K562 (cell line): ENCODE measurements around the gene GALNT5. TPM values are rescaled to one million over a fixed set of nuclear protein-coding genes. Genes with fewer than 3 reads are reported as not detected.

ENCODE experiments used
- ATAC-seq: fragments of 200-7000 bp; cut with Tn5 transposase; 3 replicates; pipeline ENCODE4 v1.9.1; 2020; ENCODE audit warnings: moderate library complexity
- BruUV-seq: library from RNA; stranded (reverse); fragments of 400-500 nt; replicated peaks from 2 replicates; lab custom pipeline; 2021; lab: Mats Ljungman, UMichigan
- CTCF ChIA-PET: fragments of 300-600 bp; formaldehyde crosslinking; extraction: SDS; loops from one replicate; lab custom pipeline; 2021; ENCODE audit warnings: low intra/inter-chr PET ratio; lab: Yijun Ruan, JAX
- POLR2A ChIA-PET: fragments of 300-600, 350-650 bp; sonication (Branson Sonifier 250); formaldehyde crosslinking; extraction: SDS; loops from one replicate; lab custom pipeline; 2021; ENCODE audit warnings: antibody characterized with exemption, inconsistent platforms; lab: Yijun Ruan, JAX
- DNase-seq, 4 experiments: peaks; one replicate each; pipeline versions ENCODE4 v3.0.0 to v3.0.0-alpha.2; 2011 to 2018; ENCODE audit warnings: low spot score in 3 of 4, mixed read lengths in 3 of 4; ENCODE audit errors: extremely low read depth in 1 of 4
- FAIRE-seq: peaks from 2 replicates; lab custom pipeline; 2011; peaks lifted over from hg19 to GRCh38; lab: Jason Lieb, UNC
- H2AFZ ChIP-seq: 2 replicates; pipeline ENCODE4 v1.6.0; 2011; ENCODE audit warnings: low read depth, low read length, control low read depth, inconsistent platforms
- H3K27ac ChIP-seq: fragments of 200-600 bp; 3 replicates; pipeline ENCODE4 v1.8.0; 2011; ENCODE audit warnings: low read depth, mild to moderate bottlenecking, control low read depth, inconsistent platforms, low read length, moderate library complexity, mixed read lengths; ENCODE audit errors: extremely low read depth
- H3K27me3 ChIP-seq, 2 experiments: fragments of 300-600 bp in 1 of 2; 2 replicates in 1 of 2; 3 replicates in 1 of 2; pipeline versions ENCODE4 v1.6.0 to v1.8.0; 2011; ENCODE audit warnings: inconsistent platforms in 2 of 2, low read length in 2 of 2, mild to moderate bottlenecking in 1 of 2, mixed read lengths in 1 of 2, moderate library complexity in 1 of 2; ENCODE audit not compliant: control insufficient read depth in 2 of 2, insufficient read depth in 2 of 2
- H3K36me3 ChIP-seq: fragments of 300-600 bp; 3 replicates; pipeline ENCODE4 v1.8.0; 2011; ENCODE audit warnings: mild to moderate bottlenecking, low read length, inconsistent platforms; ENCODE audit not compliant: control insufficient read depth, insufficient read depth
- H3K4me1 ChIP-seq, 2 experiments: fragments of 200-600 bp in 1 of 2; replicated peaks in 1 of 2; 2 replicates in 1 of 2; 3 replicates in 1 of 2; pipeline versions ENCODE4 v1.5.1 to v1.8.0; 2011; ENCODE audit warnings: inconsistent platforms in 2 of 2, low read length in 2 of 2, mild to moderate bottlenecking in 1 of 2, mixed read lengths in 1 of 2, moderate library complexity in 1 of 2; ENCODE audit not compliant: control insufficient read depth in 2 of 2, insufficient read depth in 2 of 2
- H3K4me2 ChIP-seq: 2 replicates; pipeline ENCODE4 v1.6.1; 2011; ENCODE audit warnings: low read length, control low read depth, inconsistent platforms, mixed read lengths; ENCODE audit not compliant: insufficient read depth
- H3K4me3 ChIP-seq: fragments of 200-600 bp; sonication (generic), shearing (Covaris generic); 2 replicates; pipeline ENCODE4 v1.5.1; 2016; ENCODE audit warnings: control low read depth, inconsistent platforms
- H3K79me2 ChIP-seq: fragments of 200-600 bp; 3 replicates; pipeline ENCODE4 v1.8.0; 2011; ENCODE audit warnings: low read length, inconsistent platforms; ENCODE audit not compliant: control insufficient read depth, insufficient read depth
- H3K9ac ChIP-seq, 2 experiments: 2 replicates each; pipeline versions ENCODE4 v1.6.0 to v1.6.1; 2011; ENCODE audit warnings: low read depth in 2 of 2, low read length in 2 of 2, control low read depth in 1 of 2, inconsistent platforms in 1 of 2, mild to moderate bottlenecking in 1 of 2, mixed read lengths in 1 of 2; ENCODE audit not compliant: insufficient read depth in 1 of 2
- H3K9me1 ChIP-seq: one replicate; pipeline ENCODE4 v1.6.0; 2011; ENCODE audit warnings: inconsistent platforms, mild to moderate bottlenecking, low read length, moderate library complexity; ENCODE audit not compliant: control insufficient read depth, insufficient read depth
- H3K9me3 ChIP-seq: replicated peaks from 2 replicates; pipeline ENCODE4 v1.5.1; 2011; ENCODE audit warnings: low read depth, low read length, inconsistent platforms; ENCODE audit not compliant: control insufficient read depth, insufficient read depth
- H4K20me1 ChIP-seq: replicated peaks from 2 replicates; pipeline ENCODE4 v1.6.1; 2011; ENCODE audit warnings: low read length, inconsistent platforms, mixed read lengths; ENCODE audit not compliant: control insufficient read depth, insufficient read depth
- ARNT ChIP-seq, 2 experiments: fragments of 450-650 bp; IDR thresholded peaks; 2 replicates each; pipeline ENCODE4 v1.6.1; 2016; ENCODE audit warnings: mild to moderate bottlenecking in 1 of 2
- BCL6 ChIP-seq: fragments of 250-450 bp; sonication (Bioruptor Pico); IDR thresholded peaks from 2 replicates; pipeline ENCODE4 v1.4.0; 2020
- CHD1 ChIP-seq: fragments of 200-600 bp; sonication (generic); IDR thresholded peaks from one replicate; pipeline ENCODE4 v1.6.1; 2012; ENCODE audit warnings: mild to moderate bottlenecking, moderate library complexity, low read length, inconsistent platforms
- DPF2 ChIP-seq: fragments of 450-650 bp; IDR thresholded peaks from 2 replicates; pipeline ENCODE4 v1.6.1; 2016
- HDAC1 ChIP-seq, 2 experiments: fragments of 450-650 bp; IDR thresholded peaks; 2 replicates each; pipeline ENCODE4 v1.6.1; 2016 to 2017; ENCODE audit warnings: inconsistent platforms in 1 of 2, mild to moderate bottlenecking in 1 of 2, moderate library complexity in 1 of 2
- HMG20B ChIP-seq: fragments of 250-450 bp; sonication (Bioruptor Pico); IDR thresholded peaks from 2 replicates; pipeline ENCODE4 v1.5.0; 2021; ENCODE audit warnings: mild to moderate bottlenecking
- LARP7 ChIP-seq: fragments of 450-650 bp; IDR thresholded peaks from 2 replicates; pipeline ENCODE4 v1.6.1; 2016
- NFRKB ChIP-seq: fragments of 450-650 bp; IDR thresholded peaks from 2 replicates; pipeline ENCODE4 v1.6.1; 2016; ENCODE audit warnings: low read depth
- POLR2H ChIP-seq: IDR thresholded peaks from 2 replicates; pipeline ENCODE4 v1.6.1; 2016; ENCODE audit warnings: missing genetic modification characterization, low read depth, mild to moderate bottlenecking, control low read depth, missing compliant biosample characterization, moderate library complexity
- SIN3A ChIP-seq, 2 experiments: fragments of 150-350 bp in 1 of 2; IDR thresholded peaks; 2 replicates each; pipeline ENCODE4 v1.6.1; 2011 to 2016; ENCODE audit warnings: borderline replicate concordance in 2 of 2, low read depth in 2 of 2, low read length in 2 of 2, mild to moderate bottlenecking in 2 of 2, moderate library complexity in 2 of 2; ENCODE audit not compliant: control insufficient read depth in 1 of 2
- TAF7 ChIP-seq: fragments of 450-650 bp; IDR thresholded peaks from 2 replicates; pipeline ENCODE4 v1.6.1; 2016; ENCODE audit warnings: missing genetic modification characterization, missing compliant biosample characterization
- TBL1XR1 ChIP-seq, 2 experiments: IDR thresholded peaks; 2 replicates each; pipeline ENCODE4 v1.6.1; 2012; ENCODE audit warnings: improper control_type of control experiment in 2 of 2, low read length in 2 of 2, mild to moderate bottlenecking in 1 of 2
- WGBS: fragments of 100-300 bp; shearing (Covaris generic); methylation state at CpG from one replicate; pipeline ENCODE4 v1.1.6; 2016; ENCODE audit warnings: low coverage, mixed read lengths; ENCODE audit not compliant: insufficient coverage; ENCODE audit errors: missing lambda C conversion rate; 5-methylcytosine and 5-hydroxymethylcytosine counted together
- in situ Hi-C: fragments of 300-500 bp; cut with MboI; formaldehyde crosslinking; loops from 4 replicates; pipeline ENCODE4 v1.15.0; 2018; ENCODE audit warnings: inconsistent platforms, mixed read lengths
- intact Hi-C: fragments of 100-400 bp; cut with micrococcal nuclease; formaldehyde crosslinking; loops from 2 replicates; pipeline ENCODE4 v1.14.2; 2022
- polyA plus RNA-seq, 8 experiments: library from polyadenylated mRNA; depleted of rRNA in 4 of 8; stranded (reverse) in 5 of 8; unstranded in 3 of 8; fragments of >200 nt; fragmentation: Nextera tagmentation in 2 of 8; fragmentation: Illumina TruSeq in 1 of 8; extraction: Ambion mirVana in 2 of 8; extraction: Trizol in 1 of 8; gene quantifications; 2 replicates each; pipeline versions ENCODE4 v1.2.1 to v1.2.3, GENCODE V29; 2011 to 2014; ENCODE audit warnings: inconsistent platforms in 1 of 8, missing spikeins in 1 of 8
- total RNA-seq, 7 experiments: library from RNA; depleted of rRNA in 6 of 7; stranded (reverse); fragments of >200 nt in 6 of 7; fragmentation: Illumina TruSeq in 2 of 7; extraction: Trizol in 2 of 7; gene quantifications; 2 replicates each; pipeline versions ENCODE4 v1.2.1 to v1.2.3, GENCODE V29; 2011 to 2021; ENCODE audit warnings: low replicate concordance in 1 of 7
- TF ChIP-seq, protein P1 (sequence below): fragments of 450-650 bp; IDR thresholded peaks from 2 replicates; pipeline ENCODE4 v1.7.1; 2018; ENCODE audit warnings: mild to moderate bottlenecking, low read depth; ENCODE audit not compliant: partially characterized antibody
- TF ChIP-seq, protein P2 (sequence below): fragments of 200-800 bp; sonication (Bioruptor generic); IDR thresholded peaks from 2 replicates; pipeline ENCODE4 v1.6.1; 2017; ENCODE audit warnings: missing genetic modification characterization, missing compliant biosample characterization
- TF ChIP-seq, protein P3 (sequence below): fragments of 450-650 bp; IDR thresholded peaks from 2 replicates; pipeline ENCODE4 v1.6.1; 2016; ENCODE audit warnings: borderline replicate concordance

The GALNT5 gene
- total and polyA plus RNA-seq, 9 of the 15 experiments (the other 6 are each of a cell fraction or from before 2014, with no cell fraction given): 21.6 to 73.0 (median 54.7) TPM

DNA sequence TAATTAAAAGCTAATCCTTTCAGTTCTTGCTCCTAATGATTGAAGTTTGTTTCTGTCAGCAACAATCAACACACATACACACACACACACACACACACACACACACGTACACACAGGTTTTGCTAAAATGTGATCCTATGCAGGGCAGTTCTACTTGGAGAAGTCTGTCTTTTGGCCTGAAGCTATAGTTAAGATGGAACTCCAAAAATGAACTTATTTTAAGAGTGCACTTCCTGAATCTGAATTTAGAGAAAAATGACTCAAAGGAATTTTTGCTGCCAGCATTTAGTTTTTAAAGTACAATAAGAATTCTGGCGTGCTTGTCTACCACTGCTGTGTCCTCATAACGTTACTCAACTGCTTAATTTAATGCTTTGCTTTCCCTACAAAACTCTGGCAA, 6.6 kb downstream of the GALNT5 start:
- Histone ChIP-seq H2AFZ (peak overlapping the region; percentile 23), H3K9me3 (no peaks in the 10 kb centered on the region), H3K27ac (peak overlapping the region; percentile 94), H4K20me1 (no peaks in the 10 kb centered on the region), H3K9me1 (no peaks in the 10 kb centered on the region), H3K4me2 (peak overlapping the region; percentile 83), H3K27me3 (no peaks in the 10 kb centered on the region), H3K79me2 (peaks cover 99% of the 10 kb centered on the region), H3K9ac (peak overlapping the region in 1 of 2 experiments; percentile 92; a peak in 3 of 4 replicates), H3K36me3 (peaks cover 70% of the 10 kb centered on the region), H3K4me1 (peaks cover 8 to 58% of the 10 kb centered on the region in 2 experiments; a peak in 4 of 5 replicates), H3K4me3 (peak overlapping the region; percentile 53)
- no TSS peak for BruUV-seq
- in situ Hi-C loops (no loop called here), intact Hi-C loops (loop anchor here (5.0 kb wide), 1 partner anchor 1902 kb away; no protein-coding TSS in a partner anchor)
- DNase-seq (peak in 1 of 4 experiments; percentile 59), FAIRE-seq (no peak), ATAC-seq (no peak)
- WGBS: 3% methylated on average over 3 of the region's 3 CpGs
- CTCF ChIA-PET: no interaction called here
- POLR2A ChIA-PET: interaction anchor here (0.6 to 4.0 kb wide), 4 partner anchors 7 to 851 kb away, joined by 3 to 35 read pairs (median 4); no protein-coding TSS in a partner anchor
- TF ChIP-seq TBL1XR1 (IDR thresholded peaks at IDR 0.05; ENCODE audit: low read length in 2 of 2) (0 out of 4 replicates have a peak, but pooled peaks of 1 of the 2 experiments have one; percentile 35), DPF2 (peak; percentile 17; the same call in 1 of the 2 replicates), POLR2H (peak; percentile 25; the same call in 1 of the 2 replicates), CHD1 (peak; percentile 64), SIN3A (IDR thresholded peaks at IDR 0.05; ENCODE audit: borderline replicate concordance in 2 of 2, control insufficient read depth in 1 of 2, low read depth in 2 of 2, low read length in 2 of 2) (0 out of 4 replicates have a peak, but pooled peaks of 1 of the 2 experiments have one; percentile 5), LARP7 (peak; percentile 57; the same call in 1 of the 2 replicates), NFRKB (peak; percentile 55; the same call in 1 of the 2 replicates), HMG20B (no peak), HDAC1 (IDR thresholded peaks at IDR 0.05) (peak in 1 of 2 experiments; percentile 47; a peak in 2 of 4 replicates), ARNT (IDR thresholded peaks at IDR 0.05) (peak in 1 of 2 experiments; percentile 39; a peak in 1 of 4 replicates), BCL6 (CRISPR knock-in tag) (no peak), TAF7 (no peak)
- TF ChIP-seq, protein P1, sequence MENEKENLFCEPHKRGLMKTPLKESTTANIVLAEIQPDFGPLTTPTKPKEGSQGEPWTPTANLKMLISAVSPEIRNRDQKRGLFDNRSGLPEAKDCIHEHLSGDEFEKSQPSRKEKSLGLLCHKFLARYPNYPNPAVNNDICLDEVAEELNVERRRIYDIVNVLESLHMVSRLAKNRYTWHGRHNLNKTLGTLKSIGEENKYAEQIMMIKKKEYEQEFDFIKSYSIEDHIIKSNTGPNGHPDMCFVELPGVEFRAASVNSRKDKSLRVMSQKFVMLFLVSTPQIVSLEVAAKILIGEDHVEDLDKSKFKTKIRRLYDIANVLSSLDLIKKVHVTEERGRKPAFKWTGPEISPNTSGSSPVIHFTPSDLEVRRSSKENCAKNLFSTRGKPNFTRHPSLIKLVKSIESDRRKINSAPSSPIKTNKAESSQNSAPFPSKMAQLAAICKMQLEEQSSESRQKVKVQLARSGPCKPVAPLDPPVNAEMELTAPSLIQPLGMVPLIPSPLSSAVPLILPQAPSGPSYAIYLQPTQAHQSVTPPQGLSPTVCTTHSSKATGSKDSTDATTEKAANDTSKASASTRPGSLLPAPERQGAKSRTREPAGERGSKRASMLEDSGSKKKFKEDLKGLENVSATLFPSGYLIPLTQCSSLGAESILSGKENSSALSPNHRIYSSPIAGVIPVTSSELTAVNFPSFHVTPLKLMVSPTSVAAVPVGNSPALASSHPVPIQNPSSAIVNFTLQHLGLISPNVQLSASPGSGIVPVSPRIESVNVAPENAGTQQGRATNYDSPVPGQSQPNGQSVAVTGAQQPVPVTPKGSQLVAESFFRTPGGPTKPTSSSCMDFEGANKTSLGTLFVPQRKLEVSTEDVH: no peak
- TF ChIP-seq, protein P2, sequence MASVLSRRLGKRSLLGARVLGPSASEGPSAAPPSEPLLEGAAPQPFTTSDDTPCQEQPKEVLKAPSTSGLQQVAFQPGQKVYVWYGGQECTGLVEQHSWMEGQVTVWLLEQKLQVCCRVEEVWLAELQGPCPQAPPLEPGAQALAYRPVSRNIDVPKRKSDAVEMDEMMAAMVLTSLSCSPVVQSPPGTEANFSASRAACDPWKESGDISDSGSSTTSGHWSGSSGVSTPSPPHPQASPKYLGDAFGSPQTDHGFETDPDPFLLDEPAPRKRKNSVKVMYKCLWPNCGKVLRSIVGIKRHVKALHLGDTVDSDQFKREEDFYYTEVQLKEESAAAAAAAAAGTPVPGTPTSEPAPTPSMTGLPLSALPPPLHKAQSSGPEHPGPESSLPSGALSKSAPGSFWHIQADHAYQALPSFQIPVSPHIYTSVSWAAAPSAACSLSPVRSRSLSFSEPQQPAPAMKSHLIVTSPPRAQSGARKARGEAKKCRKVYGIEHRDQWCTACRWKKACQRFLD (CRISPR knock-in tag): no peak
- TF ChIP-seq, protein P3, sequence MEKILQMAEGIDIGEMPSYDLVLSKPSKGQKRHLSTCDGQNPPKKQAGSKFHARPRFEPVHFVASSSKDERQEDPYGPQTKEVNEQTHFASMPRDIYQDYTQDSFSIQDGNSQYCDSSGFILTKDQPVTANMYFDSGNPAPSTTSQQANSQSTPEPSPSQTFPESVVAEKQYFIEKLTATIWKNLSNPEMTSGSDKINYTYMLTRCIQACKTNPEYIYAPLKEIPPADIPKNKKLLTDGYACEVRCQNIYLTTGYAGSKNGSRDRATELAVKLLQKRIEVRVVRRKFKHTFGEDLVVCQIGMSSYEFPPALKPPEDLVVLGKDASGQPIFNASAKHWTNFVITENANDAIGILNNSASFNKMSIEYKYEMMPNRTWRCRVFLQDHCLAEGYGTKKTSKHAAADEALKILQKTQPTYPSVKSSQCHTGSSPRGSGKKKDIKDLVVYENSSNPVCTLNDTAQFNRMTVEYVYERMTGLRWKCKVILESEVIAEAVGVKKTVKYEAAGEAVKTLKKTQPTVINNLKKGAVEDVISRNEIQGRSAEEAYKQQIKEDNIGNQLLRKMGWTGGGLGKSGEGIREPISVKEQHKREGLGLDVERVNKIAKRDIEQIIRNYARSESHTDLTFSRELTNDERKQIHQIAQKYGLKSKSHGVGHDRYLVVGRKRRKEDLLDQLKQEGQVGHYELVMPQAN: peak; percentile 33; the same call in 1 of the 2 replicates
